Activated CD4-positive, alpha-beta T cell treated with anti-CD3 and anti-CD28 coated beads, Interleukin-2, amount 50 U/mL, for 16 hours (primary cell): Measurements from ENCODE around the gene RNF224.
A peak's percentile ranks its signal among the peaks of the same experiment; 100 is the strongest.

Experiments used
- DNase-seq: peaks from one replicate; pipeline ENCODE4 v3.0.0-alpha.2; 2020

Gene RNF224

DNA sequence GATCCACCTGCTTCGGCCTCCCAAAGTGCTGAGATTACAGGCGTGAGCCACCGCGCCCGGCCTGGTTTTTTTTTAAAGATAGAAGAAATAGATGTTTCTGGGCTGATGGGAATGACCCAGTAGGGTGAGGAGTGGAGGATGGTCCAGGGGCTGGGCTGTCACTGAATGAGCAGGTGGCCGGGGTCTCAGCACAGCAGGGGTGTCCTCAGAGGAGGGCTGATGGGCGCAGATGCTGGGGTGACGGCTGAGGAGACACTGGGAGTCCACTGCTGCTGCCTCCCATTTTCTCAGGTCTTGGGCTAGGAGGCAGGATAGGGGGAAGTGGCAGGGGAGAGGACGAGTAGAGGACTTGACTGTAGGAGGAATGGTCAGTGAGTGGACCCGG lies 47.9 kb downstream of the RNF224 start:
- no peak for DNase-seq

DNA sequence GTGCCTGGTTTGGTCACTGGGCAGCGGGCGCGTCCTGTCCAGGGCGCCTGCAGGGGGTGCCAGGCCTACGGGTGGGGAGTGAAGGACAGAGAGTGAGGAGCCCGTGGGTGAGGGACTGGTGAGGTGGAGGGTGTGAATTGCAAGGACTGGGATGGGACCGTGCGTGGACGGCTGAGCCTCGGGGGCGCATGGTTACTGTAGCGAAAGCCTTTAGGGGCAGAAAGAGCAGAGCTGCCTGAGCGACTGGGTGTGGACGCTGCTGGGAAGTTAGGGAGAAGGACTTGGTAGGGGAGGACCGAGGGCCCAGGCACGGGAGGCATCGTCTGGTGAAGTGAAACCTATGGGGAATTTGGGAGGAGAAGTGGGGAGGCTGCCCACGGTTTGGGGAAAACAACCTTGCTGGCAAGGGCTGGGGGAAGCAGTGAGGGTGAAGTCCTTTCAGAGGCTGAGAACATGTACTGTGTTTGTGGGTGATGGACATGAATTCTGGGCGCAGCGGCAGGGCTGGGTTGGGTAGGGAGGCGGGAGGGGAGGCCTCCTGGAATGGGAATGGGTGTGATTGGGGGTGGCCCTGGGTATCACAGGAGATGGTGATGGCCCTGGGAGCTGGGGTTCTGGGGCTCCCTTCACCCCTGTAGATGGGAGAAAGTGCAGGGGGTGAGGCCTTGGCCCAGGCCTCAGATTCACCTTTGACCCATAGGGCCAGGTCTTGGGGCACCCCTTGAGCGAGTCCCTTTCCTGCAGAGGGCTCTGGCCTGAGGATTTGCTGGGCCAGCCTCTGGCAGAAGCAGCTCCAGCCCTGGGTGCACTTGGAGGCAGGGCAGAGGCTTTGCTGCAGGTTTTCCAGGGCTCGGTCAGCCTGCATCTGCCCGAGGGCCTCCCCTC lies 48.5 kb downstream of the RNF224 start:
- no peak for DNase-seq

DNA sequence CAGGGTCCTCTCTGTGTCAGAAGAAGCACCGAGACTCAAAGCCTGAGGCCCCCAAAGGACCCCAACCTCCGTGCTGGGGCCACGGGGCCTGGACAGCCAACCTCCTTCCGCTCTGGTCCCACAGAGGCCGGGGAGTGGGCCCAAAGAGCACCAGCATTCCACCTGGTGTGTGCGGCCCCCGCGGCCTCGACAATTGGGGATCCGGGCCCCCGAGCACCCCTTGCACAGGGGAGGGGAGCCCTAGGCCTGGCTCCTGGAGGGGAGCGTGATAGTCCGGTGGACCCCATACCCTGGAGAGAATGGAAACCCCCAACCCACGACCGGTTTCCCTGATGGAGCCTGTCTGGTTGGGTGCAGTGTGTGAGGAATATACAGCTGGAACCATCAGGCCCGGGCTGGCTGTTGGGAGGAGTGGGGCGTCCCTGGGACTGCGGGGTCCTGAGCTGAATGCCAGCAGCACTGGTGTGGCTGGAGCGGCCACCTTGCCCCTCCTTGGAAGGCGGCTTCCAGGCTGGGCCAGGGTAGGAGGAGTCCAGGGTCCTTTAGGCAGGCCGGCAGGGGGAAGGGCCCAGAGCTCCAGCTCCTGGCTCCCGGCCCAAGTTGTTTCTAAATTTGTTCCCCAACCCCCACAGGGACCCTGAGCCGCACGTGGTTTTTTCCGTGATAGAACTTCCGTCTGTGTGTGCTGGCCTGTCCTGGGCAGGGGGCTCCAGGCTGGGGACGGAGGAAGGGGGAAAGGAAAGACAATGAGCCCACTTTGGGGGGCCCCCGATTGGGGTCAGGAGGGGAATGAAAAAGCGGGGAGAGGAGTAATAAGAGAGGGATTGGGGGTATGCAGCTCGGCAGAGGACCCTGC lies 49.4 kb downstream of the RNF224 start:
- no peak for DNase-seq

DNA sequence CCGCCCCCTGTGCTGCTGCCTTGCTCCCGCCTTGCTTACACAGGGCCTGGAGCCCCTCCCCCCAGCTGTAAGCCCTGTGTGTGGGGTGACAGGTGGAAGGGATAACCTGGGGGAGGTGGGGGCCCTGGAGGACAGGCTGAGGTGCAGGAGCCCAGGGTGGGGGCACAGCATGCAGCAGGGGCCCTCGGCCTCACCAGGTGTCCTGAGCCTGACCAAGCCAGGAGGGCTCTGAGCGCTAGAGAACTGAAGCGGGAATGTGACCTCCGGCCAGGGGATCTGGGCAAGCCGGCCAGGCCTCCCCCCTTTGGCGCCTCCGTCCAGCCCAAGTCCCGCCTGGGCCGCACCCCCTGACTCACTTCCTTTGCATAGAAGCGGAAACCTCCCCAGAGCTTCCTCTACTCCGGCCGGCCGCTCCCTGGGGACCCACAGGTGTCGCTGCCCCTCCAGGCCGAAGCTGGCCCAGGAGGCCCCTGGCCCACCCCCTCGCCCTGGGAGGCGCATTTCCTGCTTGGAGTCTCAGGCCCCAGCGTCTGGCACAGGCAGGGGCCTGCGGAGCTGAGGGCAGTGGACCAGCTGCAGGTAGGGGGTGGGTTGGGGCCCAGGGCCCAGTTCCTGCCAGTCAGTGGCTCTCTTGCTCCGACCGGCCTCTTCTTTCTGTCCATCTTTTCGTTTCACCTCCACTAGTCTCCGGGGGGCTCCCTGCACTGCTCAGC lies 50.2 kb downstream of the RNF224 start, which contains the start of gene TOR4A:
Gene TOR4A (plus strand): TSS at position 398 of the 713 bp plus-strand sequence. CDS start 964 bp downstream, outside the sequence.
- peak; percentile 59 for DNase-seq

DNA sequence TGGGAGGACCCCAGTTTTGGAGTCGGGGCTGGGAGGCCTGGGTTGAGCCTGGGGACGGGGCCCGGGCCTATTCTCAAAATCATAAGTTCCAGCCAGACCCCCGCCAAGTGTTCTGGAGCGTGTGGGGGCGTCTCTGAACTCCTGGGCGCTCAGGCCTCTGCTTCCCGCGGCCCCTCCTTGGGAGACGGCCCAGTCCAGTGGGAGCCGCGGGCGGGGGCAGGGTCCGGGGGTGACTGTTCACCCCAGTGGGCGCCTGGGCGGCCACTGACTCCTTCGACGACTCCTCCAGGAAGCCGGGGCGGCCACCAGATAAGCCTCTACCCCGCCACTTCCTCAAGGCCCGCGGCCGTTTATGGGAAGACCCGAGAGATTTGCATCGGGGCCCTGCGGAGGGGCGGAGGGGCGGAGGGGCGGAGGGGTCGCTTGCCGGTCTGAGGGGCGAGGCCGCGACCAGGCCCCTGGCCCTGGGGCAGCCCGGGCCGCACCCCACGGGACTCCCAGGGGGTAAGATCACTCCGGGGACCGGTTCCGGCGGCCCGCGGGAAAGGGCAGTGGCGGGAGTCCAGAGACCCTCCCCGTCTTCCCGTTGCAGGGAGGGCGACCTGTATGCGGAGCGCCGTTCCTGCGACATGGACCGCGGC lies 50.9 kb downstream of the RNF224 start:
- DNase-seq, result no peak
